Stimulated activated CD4-positive, alpha-beta T cell treated with anti-CD3 and anti-CD28 coated beads, Interleukin-15, amount 100 ng/mL, for 1 hour (primary cell): ENCODE results near the gene ABI3.

Source experiments
- DNase-seq, 2 donors: peaks; one replicate each; pipeline ENCODE4 v3.0.0-alpha.2; 2020; ENCODE audit warnings: low read depth in 1 of 2, low spot score in 1 of 2

Gene ABI3

GRCh38 chr17:49197346-49197998 lies 13.0 kb upstream of the ABI3 start:
- no peak for DNase-seq

GRCh38 chr17:49198211-49198610 lies 12.3 kb upstream of the ABI3 start:
- no peak for DNase-seq

GRCh38 chr17:49200423-49201083 lies 10.0 kb upstream of the ABI3 start:
- DNase-seq = no peak

GRCh38 chr17:49201481-49201927 lies 9.0 kb upstream of the ABI3 start:
- DNase-seq = no peak

GRCh38 chr17:49203796-49204195 lies 6.7 kb upstream of the ABI3 start:
- no peak for DNase-seq

GRCh38 chr17:49204516-49204915 lies 6.0 kb upstream of the ABI3 start:
- DNase-seq = no peak

GRCh38 chr17:49209061-49209571 lies 1.4 kb upstream of the ABI3 start:
- DNase-seq = no peak

- no peak for DNase-seq
Observed at GRCh38 chr17:49213399-49213798, 2.9 kb downstream of the ABI3 start.

- DNase-seq = no peak
Observed at GRCh38 chr17:49213847-49214246, 3.3 kb downstream of the ABI3 start.

- DNase-seq = no peak
Observed at GRCh38 chr17:49214676-49215360, 4.3 kb downstream of the ABI3 start.

- no peak for DNase-seq
Observed at GRCh38 chr17:49216482-49216881, 6.0 kb downstream of the ABI3 start.

GRCh38 chr17:49216953-49217650 lies 6.6 kb downstream of the ABI3 start:
- DNase-seq = no peak

GRCh38 chr17:49217651-49218413 lies 7.3 kb downstream of the ABI3 start:
- peak in 1 of 2 donors; percentile 44 for DNase-seq

GRCh38 chr17:49218941-49219913 lies 8.7 kb downstream of the ABI3 start:
- no peak for DNase-seq

- DNase-seq = no peak
Observed at GRCh38 chr17:49219987-49220386, 9.5 kb downstream of the ABI3 start.

- DNase-seq = no peak
Observed at GRCh38 chr17:49223168-49223516, 12.6 kb downstream of the ABI3 start.

GRCh38 chr17:49223517-49224197 lies 13.2 kb downstream of the ABI3 start:
- DNase-seq = peak in 1 of 2 donors; percentile 63

- DNase-seq = peak in 1 of 2 donors; percentile 33
Observed at GRCh38 chr17:49224198-49224996, 13.9 kb downstream of the ABI3 start.
